ENCODE measurements around the gene CDHR3.

Gene CDHR3

GRCh38 chr7:106064771-106065574, 101.9 kb downstream of the CDHR3 start:
- no peak for DNase-seq (ENCODE audit: low read depth)

GRCh38 chr7:106065575-106066500, 102.8 kb downstream of the CDHR3 start:
- no peak for DNase-seq (ENCODE audit: low read depth)

GRCh38 chr7:106067678-106068077, 104.6 kb downstream of the CDHR3 start:
- no peak for DNase-seq (ENCODE audit: low read depth)

DNA sequence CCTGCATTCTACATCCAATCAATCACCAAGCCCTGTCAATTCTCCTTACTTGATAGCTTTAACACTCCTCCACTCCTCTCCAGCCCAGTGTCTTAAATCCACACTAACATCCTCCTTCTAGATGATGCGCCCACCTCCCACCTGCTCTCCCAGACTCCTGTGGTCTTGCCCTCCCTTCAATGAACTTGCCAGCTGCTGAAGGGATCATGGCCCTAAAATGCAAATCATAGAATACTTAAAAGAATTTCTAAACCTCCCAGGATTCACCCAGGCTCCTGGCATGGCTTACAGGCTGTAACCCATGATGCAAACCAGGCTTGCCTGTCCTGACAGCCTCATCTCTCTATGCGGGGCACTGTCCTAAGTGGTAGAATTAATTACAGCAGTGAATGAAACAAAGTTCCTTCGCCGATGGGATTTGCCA, 105.5 kb downstream of the CDHR3 start:
- no peak for DNase-seq (ENCODE audit: low read depth)

DNA sequence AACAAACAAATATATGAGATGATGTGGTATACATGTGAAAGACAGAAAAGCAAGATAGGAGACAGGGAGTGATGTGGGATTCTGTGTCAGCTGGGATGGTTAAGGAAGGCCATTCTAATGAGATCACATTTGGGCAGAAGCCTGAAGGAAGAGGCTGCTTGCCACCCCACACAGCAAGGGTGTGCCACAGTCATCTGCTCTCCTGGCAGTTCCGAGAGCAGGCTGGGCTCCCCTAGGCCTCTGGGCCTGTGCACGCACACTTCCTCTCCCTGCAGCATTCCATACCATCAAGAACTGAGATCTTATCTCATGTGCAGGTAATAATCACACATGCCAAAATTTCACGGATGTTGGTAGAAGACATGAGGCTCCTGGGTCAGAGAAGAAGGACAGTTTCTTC, 105.9 kb downstream of the CDHR3 start:
- DNase-seq (ENCODE audit: low read depth): no peak

- DNase-seq (ENCODE audit: low read depth): no peak
Measured at GRCh38 chr7:106069471-106070200, 106.6 kb downstream of the CDHR3 start.

DNA sequence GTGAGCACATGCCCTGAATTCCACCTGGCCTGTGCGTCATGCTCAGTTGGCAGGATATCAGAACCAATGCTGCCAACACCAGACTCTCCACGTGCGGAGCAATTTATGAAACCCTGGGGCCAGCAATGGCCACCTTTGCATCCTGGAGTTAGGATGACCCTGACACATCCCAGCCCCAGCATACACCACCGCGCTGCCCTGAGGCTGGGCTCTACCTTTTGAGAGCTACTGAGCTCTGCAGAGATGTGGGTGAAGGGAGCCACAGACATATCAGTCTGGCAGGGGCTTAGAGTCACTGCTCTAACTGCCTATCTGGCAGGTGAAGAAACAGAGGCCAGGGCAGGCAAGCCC, 107.1 kb downstream of the CDHR3 start:
- DNase-seq (ENCODE audit: low read depth): no peak

DNA sequence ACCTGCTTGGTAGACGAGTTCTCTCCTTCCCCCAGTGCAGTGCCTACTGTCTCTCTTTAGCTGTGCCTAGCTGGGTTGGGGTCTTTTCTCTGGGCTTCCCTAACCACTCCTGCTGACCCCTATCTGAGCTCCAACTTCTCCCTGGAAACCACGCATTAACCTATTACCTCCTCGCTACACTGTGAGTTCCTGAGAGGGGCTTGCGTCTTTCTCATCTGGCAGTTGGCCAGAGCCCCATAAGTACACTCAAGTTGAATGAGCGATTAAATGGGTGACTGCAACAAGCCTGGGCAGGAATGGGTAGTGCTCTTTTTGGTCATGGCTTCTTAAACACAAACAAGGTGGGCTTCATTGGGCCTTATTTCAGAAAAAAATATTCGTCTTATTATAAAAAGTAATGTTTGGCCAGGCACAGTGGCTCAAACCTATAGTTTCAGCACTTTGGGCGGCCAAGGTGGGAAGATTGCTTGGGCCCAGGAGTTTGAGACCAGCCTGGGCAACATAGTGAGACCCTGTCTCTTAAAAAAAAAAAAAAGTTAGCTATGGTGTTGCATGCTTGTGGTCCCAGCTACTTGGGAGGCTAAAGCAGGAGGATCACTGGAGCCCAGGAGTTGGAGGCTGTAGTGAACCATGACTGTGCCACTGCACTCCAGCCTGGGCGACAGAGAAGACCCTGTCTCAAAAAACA, 107.6 kb downstream of the CDHR3 start:
- no peak for DNase-seq (ENCODE audit: low read depth)

- no peak for DNase-seq (ENCODE audit: low read depth)
Measured at GRCh38 chr7:106071356-106071998, 108.4 kb downstream of the CDHR3 start.

DNA sequence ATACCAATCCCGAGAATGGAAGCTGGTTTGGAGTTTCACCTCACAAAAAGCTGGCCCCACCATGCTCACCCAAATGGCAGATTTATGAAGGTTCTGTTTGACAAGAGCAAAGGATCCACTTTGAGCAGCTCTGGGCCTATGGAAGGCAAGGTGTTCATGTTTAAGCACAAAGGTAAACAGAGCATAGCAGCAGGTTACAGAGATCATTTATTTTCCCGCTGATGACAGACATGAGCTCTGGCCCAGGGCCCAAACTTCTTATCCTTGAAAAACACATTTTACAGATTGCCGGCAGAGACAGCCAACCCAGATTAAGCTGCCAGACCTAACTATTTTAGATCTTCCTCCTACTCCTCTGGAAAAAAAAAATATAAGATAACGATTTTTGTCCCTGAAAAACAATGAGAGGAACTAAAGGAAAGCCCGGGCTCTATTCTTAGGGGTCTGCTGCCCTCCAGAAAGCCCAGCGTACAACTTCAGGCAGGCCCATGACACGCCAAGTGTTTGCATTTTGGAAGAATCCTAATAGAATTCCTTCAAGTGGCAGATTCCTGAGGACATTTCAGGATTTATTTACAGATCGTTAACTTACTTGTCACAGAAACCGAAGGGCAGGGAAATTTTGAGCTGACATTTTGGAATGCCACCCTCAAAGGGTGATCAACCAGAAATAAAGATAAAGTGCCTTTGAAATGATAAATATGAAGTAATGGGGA, 109.1 kb downstream of the CDHR3 start:
- no peak for DNase-seq (ENCODE audit: low read depth)

DNA sequence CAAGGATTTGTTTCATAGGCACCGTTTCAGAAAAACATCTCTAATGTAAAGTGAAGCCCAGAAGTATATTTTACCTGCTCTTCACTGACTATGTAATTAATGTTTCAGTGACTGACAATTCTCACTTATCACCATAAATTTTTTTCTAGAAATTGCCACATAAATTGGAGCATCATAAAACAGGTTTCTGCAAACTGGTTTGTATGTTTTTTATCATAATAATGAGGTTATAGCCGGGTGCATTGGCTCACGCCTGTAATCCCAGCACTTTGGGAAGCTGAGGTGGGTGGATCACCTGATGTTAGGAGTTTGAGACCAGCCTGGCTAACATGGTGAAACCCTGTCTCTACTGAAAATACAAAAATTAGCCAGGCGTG, 109.6 kb downstream of the CDHR3 start:
- DNase-seq (ENCODE audit: low read depth): no peak

- DNase-seq (ENCODE audit: low read depth): no peak
Measured at GRCh38 chr7:106073701-106074100, 110.6 kb downstream of the CDHR3 start.

- DNase-seq (ENCODE audit: low read depth): no peak
Measured at GRCh38 chr7:106074257-106074656, 111.2 kb downstream of the CDHR3 start.

- DNase-seq (ENCODE audit: low read depth): no peak
Measured at GRCh38 chr7:106075937-106076336, 112.9 kb downstream of the CDHR3 start.

DNA sequence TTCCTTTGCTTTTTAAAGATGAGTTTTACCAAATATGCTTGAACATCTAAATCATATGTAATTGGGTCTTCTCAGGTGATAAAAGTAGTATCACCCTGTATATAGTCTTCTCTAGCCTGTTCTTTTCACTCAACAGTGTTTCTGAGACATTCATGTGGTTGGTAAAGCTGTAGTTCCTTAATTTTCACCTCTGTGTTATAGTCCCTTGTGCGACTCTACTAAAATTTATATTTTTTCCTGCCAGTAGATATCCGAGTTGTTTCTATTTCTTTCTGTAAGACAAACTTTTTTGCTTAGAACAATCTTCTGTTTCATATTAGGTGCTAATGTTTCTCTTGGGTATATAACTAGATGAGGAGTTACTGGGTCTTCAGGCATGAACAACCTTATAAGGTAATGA, 113.5 kb downstream of the CDHR3 start:
- DNase-seq (ENCODE audit: low read depth): no peak

- DNase-seq (ENCODE audit: low read depth): no peak
Measured at GRCh38 chr7:106080300-106080987, 117.4 kb downstream of the CDHR3 start.

GRCh38 chr7:106082087-106082854, 119.2 kb downstream of the CDHR3 start:
- DNase-seq (ENCODE audit: low read depth): no peak

Data from T-helper 22 cell (primary cell).